Breast epithelium (tissue), 3 donors: ENCODE measurements around the gene LRCOL1.

Source experiments
- POLR2A ChIP-seq: fragments of 450-650 bp; IDR thresholded peaks from one replicate; pipeline ENCODE4 v1.6.1; 2016; ENCODE audit warnings: antibody characterized with exemption, mild to moderate bottlenecking, moderate library complexity
- TF ChIP-seq, protein P1 (sequence below), 3 donors: fragments of 450-650 bp; IDR thresholded peaks; one replicate each; pipeline ENCODE4 v1.5.1; 2016 to 2017; ENCODE audit warnings: antibody characterized with exemption in 3 of 3, mild to moderate bottlenecking in 3 of 3, moderate library complexity in 3 of 3

DNA sequence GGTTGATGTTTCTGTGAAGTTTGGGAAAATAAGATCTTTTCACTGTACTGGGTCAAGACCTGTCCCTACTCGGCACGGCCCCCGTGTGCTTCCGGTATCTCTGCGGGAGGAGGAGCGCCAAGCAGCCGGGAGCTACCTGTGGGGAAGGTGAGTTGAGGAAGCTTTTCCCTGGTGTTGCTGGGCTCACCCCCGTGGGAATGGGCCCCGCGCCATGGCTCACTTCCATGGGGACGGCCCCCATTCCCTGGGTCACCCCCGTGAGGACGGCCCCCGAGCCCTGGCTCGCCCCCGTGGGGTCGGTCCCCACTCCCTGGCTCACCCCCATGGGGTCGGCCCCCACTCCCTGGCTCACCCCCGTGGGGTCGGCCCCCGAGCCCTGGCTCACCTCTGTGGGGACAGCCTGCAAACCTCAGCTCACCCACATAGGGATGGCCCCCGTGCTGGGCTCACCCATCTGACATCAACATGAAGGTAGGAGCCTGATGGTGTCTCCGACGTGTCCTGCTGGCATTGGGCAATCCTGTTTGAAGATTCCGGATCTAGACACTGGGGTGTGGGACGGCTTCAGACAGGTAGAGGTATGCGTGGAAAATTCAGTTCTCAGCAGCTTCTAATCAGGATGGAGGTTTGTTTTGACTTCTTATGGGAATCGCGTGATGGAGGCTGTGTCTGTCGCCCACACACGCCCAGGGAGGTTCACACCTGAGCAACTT is 9.1 kb downstream of the LRCOL1 start:
- TF ChIP-seq, protein P1, sequence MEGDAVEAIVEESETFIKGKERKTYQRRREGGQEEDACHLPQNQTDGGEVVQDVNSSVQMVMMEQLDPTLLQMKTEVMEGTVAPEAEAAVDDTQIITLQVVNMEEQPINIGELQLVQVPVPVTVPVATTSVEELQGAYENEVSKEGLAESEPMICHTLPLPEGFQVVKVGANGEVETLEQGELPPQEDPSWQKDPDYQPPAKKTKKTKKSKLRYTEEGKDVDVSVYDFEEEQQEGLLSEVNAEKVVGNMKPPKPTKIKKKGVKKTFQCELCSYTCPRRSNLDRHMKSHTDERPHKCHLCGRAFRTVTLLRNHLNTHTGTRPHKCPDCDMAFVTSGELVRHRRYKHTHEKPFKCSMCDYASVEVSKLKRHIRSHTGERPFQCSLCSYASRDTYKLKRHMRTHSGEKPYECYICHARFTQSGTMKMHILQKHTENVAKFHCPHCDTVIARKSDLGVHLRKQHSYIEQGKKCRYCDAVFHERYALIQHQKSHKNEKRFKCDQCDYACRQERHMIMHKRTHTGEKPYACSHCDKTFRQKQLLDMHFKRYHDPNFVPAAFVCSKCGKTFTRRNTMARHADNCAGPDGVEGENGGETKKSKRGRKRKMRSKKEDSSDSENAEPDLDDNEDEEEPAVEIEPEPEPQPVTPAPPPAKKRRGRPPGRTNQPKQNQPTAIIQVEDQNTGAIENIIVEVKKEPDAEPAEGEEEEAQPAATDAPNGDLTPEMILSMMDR (IDR thresholded peaks at IDR 0.05), result no peak
- TF ChIP-seq POLR2A, result no peak
